Neural crest cell (in vitro differentiated cells): ENCODE measurements around the gene SP9. TPM values are rescaled to one million over a fixed set of nuclear protein-coding genes. Genes with fewer than 3 reads are reported as not detected.
"Not testable (repeated sequence)": the region's sequence is repeated elsewhere in the genome, so short reads cannot be mapped to it uniquely, and the experiment has no call there.

Experiments used
- DNase-seq: peaks from one replicate; pipeline ENCODE4 v3.0.0; 2021; ENCODE audit warnings: low read depth, mixed read lengths, low spot score
- H3K27ac Mint-ChIP-seq: one replicate; pipeline ENCODE4 v1.8.0; 2021; ENCODE audit warnings: mild to moderate bottlenecking, mixed read lengths; ENCODE audit not compliant: unreplicated experiment
- H3K27me3 Mint-ChIP-seq: 2 replicates; pipeline ENCODE4 v1.8.0; 2021; ENCODE audit warnings: low read depth, mild to moderate bottlenecking, mixed read lengths
- H3K36me3 Mint-ChIP-seq: 2 replicates; pipeline ENCODE4 v1.8.0; 2021; ENCODE audit warnings: low read depth, mild to moderate bottlenecking, mixed read lengths
- H3K4me1 Mint-ChIP-seq: 2 replicates; pipeline ENCODE4 v1.8.0; 2021; ENCODE audit warnings: mixed read lengths
- H3K4me3 Mint-ChIP-seq: one replicate; pipeline ENCODE4 v1.8.0; 2021; ENCODE audit warnings: mild to moderate bottlenecking, mixed read lengths
- H3K9me3 Mint-ChIP-seq: 2 replicates; pipeline ENCODE4 v1.8.0; 2021; ENCODE audit warnings: mixed read lengths
- total RNA-seq: library from RNA; stranded (reverse); gene quantifications from 2 replicates; pipeline ENCODE4 v1.2.1, GENCODE V29; 2021
- TF ChIP-seq, protein P1 (sequence below): fragments of 200-600 bp; sonication (generic); conservative IDR thresholded peaks from 2 replicates; pipeline ENCODE4 v1.5.0; 2021; ENCODE audit warnings: antibody characterized with exemption, mild to moderate bottlenecking

Gene SP9
- total RNA-seq, 1 donor from 2014 or later, result 1.9 TPM

GRCh38 chr2:174350018-174350417 is 15.3 kb downstream of the SP9 start:
- no peak for DNase-seq

GRCh38 chr2:174350593-174351181 is 15.9 kb downstream of the SP9 start:
- Mint-ChIP-seq H3K36me3 (peaks cover 4% of the 10 kb centered on the region), H3K27me3 (peaks cover 16% of the 10 kb centered on the region), H3K9me3 (no peaks in the 10 kb centered on the region), H3K4me1 (no peaks in the 10 kb centered on the region), H3K27ac (no peak overlapping the region), H3K4me3 (no peak overlapping the region)
- DNase-seq, result no peak
- TF ChIP-seq, protein P1, sequence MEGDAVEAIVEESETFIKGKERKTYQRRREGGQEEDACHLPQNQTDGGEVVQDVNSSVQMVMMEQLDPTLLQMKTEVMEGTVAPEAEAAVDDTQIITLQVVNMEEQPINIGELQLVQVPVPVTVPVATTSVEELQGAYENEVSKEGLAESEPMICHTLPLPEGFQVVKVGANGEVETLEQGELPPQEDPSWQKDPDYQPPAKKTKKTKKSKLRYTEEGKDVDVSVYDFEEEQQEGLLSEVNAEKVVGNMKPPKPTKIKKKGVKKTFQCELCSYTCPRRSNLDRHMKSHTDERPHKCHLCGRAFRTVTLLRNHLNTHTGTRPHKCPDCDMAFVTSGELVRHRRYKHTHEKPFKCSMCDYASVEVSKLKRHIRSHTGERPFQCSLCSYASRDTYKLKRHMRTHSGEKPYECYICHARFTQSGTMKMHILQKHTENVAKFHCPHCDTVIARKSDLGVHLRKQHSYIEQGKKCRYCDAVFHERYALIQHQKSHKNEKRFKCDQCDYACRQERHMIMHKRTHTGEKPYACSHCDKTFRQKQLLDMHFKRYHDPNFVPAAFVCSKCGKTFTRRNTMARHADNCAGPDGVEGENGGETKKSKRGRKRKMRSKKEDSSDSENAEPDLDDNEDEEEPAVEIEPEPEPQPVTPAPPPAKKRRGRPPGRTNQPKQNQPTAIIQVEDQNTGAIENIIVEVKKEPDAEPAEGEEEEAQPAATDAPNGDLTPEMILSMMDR, result no peak

More at GRCh38 chr2:174350018-174350417, 15.3 kb downstream of the SP9 start:
- Mint-ChIP-seq H3K36me3 (peaks cover 6% of the 10 kb centered on the region), H3K9me3 (no peaks in the 10 kb centered on the region), H3K4me1 (no peaks in the 10 kb centered on the region), H3K4me3 (no peak overlapping the region), H3K27me3 (peaks cover 22% of the 10 kb centered on the region), H3K27ac (no peak overlapping the region)
- TF ChIP-seq, protein P1, result peak; percentile 63

DNA sequence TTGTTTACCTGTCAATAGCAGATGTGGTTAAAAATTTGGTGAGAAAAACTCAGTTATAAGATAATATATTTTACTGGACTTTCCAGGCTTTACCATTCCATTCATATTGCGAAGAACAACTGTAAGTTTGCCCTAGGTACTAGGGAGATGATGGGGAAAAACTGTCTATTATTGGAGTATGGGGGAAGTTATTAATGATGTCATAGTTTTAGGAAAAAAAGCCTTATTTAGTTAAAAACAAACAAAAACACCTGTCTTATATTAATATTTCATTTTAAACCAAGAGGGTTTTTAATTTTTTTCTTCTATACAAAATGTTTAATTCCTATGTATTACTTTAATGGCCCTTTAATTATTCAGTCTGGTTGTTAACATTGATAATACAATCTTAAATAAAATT is 18.2 kb downstream of the SP9 start:
- H3K9me3 Mint-ChIP-seq, result no peaks in the 10 kb centered on the region
- TF ChIP-seq, protein P1, result no peak
- H3K27me3 Mint-ChIP-seq, result peaks cover 4% of the 10 kb centered on the region
- no peaks in the 10 kb centered on the region for H3K4me1 Mint-ChIP-seq
- no peak overlapping the region for H3K27ac Mint-ChIP-seq
- DNase-seq, result no peak
- H3K36me3 Mint-ChIP-seq, result peaks cover 4% of the 10 kb centered on the region
- H3K4me3 Mint-ChIP-seq, result no peak overlapping the region

- Mint-ChIP-seq H3K27ac (no peak overlapping the region), H3K4me1 (no peaks in the 10 kb centered on the region), H3K9me3 (no peaks in the 10 kb centered on the region), H3K27me3 (no peaks in the 10 kb centered on the region), H3K4me3 (no peak overlapping the region), H3K36me3 (peaks cover 6% of the 10 kb centered on the region)
- TF ChIP-seq, protein P1, result no peak
- DNase-seq, result no peak
Observed at GRCh38 chr2:174356347-174356746, 21.6 kb downstream of the SP9 start.

GRCh38 chr2:174359663-174360062 is 24.9 kb downstream of the SP9 start:
- not testable (repeated sequence) for H3K27me3 Mint-ChIP-seq, H3K4me3 Mint-ChIP-seq, DNase-seq, H3K4me1 Mint-ChIP-seq, H3K9me3 Mint-ChIP-seq, H3K27ac Mint-ChIP-seq
- H3K36me3 Mint-ChIP-seq, result peaks cover 28% of the 10 kb centered on the region

DNA sequence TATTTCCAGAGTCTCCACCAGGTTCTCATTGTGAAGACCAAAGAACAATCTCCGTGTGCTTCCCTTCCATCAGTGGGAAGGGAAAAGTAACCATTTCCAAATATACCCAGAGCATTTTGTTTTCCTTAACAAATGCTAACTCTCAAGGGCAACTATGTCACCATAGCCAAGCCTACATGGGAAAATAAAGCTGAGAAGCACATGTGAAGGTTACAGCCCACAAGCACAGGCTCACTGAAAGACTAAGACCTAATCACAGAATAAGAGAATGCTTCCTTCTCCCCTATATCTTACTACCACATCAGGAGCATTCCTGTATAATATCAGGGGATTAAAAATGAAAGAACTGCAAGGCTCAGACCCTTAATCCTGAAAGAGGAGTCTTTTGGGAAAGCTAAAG is 28.2 kb downstream of the SP9 start:
- Mint-ChIP-seq H3K4me3 (no peak overlapping the region), H3K27ac (no peak overlapping the region), H3K4me1 (no peaks in the 10 kb centered on the region), H3K9me3 (peaks cover 10% of the 10 kb centered on the region), H3K36me3 (peaks cover 47% of the 10 kb centered on the region), H3K27me3 (no peaks in the 10 kb centered on the region)
- TF ChIP-seq, protein P1, result no peak
- no peak for DNase-seq

- Mint-ChIP-seq H3K9me3 (peaks cover 10% of the 10 kb centered on the region), H3K36me3 (peaks cover 49% of the 10 kb centered on the region)
- H3K27ac Mint-ChIP-seq, H3K4me3 Mint-ChIP-seq, DNase-seq, H3K4me1 Mint-ChIP-seq, H3K27me3 Mint-ChIP-seq: not testable (repeated sequence)
Observed at GRCh38 chr2:174363492-174364225, 28.9 kb downstream of the SP9 start.
